GM12878 (cell line): ENCODE data around the gene KLHL10.

ENCODE experiments used
- CTCF ChIP-seq, 3 experiments: IDR thresholded peaks in 2 of 3; conservative IDR thresholded peaks in 1 of 3; 2 replicates each; pipeline ENCODE4 v1.5.1; 2011; ENCODE audit warnings: low read depth in 3 of 3, low read length in 3 of 3, mild to moderate bottlenecking in 3 of 3, control low read depth in 2 of 3, moderate library complexity in 2 of 3, inconsistent platforms in 1 of 3, mixed read lengths in 1 of 3; ENCODE audit not compliant: control insufficient read depth in 2 of 3, insufficient read depth in 1 of 3; ENCODE audit errors: extremely low read depth in 1 of 3
- IKZF1 ChIP-seq: fragments of 450-650 bp; conservative IDR thresholded peaks from 2 replicates; pipeline ENCODE4 v1.6.1; 2017; ENCODE audit warnings: antibody characterized with exemption, mild to moderate bottlenecking
- POLR2A ChIP-seq: IDR thresholded peaks from 2 replicates; pipeline ENCODE4 v1.6.1; 2011; ENCODE audit warnings: low read depth, mild to moderate bottlenecking, low read length
- SREBF1 ChIP-seq: IDR thresholded peaks from 2 replicates; pipeline ENCODE4 v1.6.1; 2012; ENCODE audit warnings: mild to moderate bottlenecking, low read length
- YY1 ChIP-seq: IDR thresholded peaks from 2 replicates; pipeline ENCODE4 v1.6.1; 2011; ENCODE audit warnings: low read depth, mild to moderate bottlenecking, low read length

GRCh38 chr17:41803049-41804020 lies 34.3 kb upstream of the KLHL10 start:
- TF ChIP-seq YY1 (no peak), SREBF1 (no peak), CTCF (IDR thresholded peaks at IDR 0.05 in 2 of 3, conservative IDR thresholded peaks at IDR 0.05 in 1 of 3; ENCODE audit: control insufficient read depth in 2 of 3, extremely low read depth in 1 of 3, insufficient read depth in 1 of 3, low read depth in 3 of 3, low read length in 3 of 3) (no peak), IKZF1 (no peak), POLR2A (no peak)
